ENCODE results near the gene SRSF9. TPM values are rescaled to one million over a fixed set of nuclear protein-coding genes. Genes with fewer than 3 reads are reported as not detected.

Gene SRSF9
- polyA plus RNA-seq, 1 of the 3 experiments (the other 2 are of a cell fraction) = 210 TPM

- peak; percentile 24; the same call in 1 of the 2 replicates for TF ChIP-seq REST (IDR thresholded peaks at IDR 0.05; ENCODE audit: low read depth, low read length)
Observed at GRCh38 chr12:120437735-120438494, 31.6 kb downstream of the SRSF9 start, which contains the start of gene COX6A1 (continued).

- Histone ChIP-seq H3K4me2 (no peak overlapping the region), H3K79me2 (ENCODE audit: insufficient read depth) (peaks cover under 1% of the 10 kb centered on the region; the same call in 1 of the 2 replicates), H3K36me3 (replicated peaks in 1 of 2; ENCODE audit: control insufficient read depth in 1 of 2, insufficient read depth in 2 of 2, low read length in 1 of 2) (no peaks in the 10 kb centered on the region), H4K20me1 (ENCODE audit: insufficient read depth) (no peaks in the 10 kb centered on the region), H3K9me3 (no peaks in the 10 kb centered on the region), H3K27me3 (ENCODE audit: insufficient read depth) (no peaks in the 10 kb centered on the region), H3K27ac (ENCODE audit: low read depth in 2 of 2, low read length in 1 of 2) (no peak overlapping the region), H3K9ac (no peak overlapping the region), H3F3A (replicated peaks; ENCODE audit: insufficient read depth) (no peaks in the 10 kb centered on the region), H3K9me2 (no peaks in the 10 kb centered on the region), H3K4me1 (ENCODE audit: control insufficient read depth in 1 of 2, insufficient read depth in 2 of 2, low read depth in 1 of 2, low read length in 1 of 2) (no peaks in the 10 kb centered on the region), H2AFZ (ENCODE audit: low read depth) (no peak overlapping the region), H3K4me3 (ENCODE audit: low read depth in 2 of 2, low read length in 1 of 2) (no peak overlapping the region)
- DNase-seq = no peak
- 40% methylated on average over 10 of the region's 10 CpGs for WGBS (ENCODE audit: low lambda C conversion rate)
- CTCF ChIA-PET = interaction anchor here (0.6 to 5.9 kb wide), 5 partner anchors 36 to 205 kb away, joined by 3 to 95 read pairs (median 3); no protein-coding TSS in a partner anchor
- POLR2A ChIA-PET = no interaction called here
- TF ChIP-seq FOXJ3 (CRISPR knock-in tag; IDR thresholded peaks at IDR 0.05) (no peak), IRF3 (IDR thresholded peaks at IDR 0.05; ENCODE audit: low read depth, low read length) (no peak), ZBTB33 (IDR thresholded peaks at IDR 0.05; ENCODE audit: borderline replicate concordance, low read depth) (no peak), MEF2A (IDR thresholded peaks at IDR 0.05; ENCODE audit: borderline replicate concordance, low read depth) (no peak), ELF1 (IDR thresholded peaks at IDR 0.05) (no peak), POLR2AphosphoS5 (IDR thresholded peaks at IDR 0.05; ENCODE audit: low read depth, low read length) (no peak), REST (IDR thresholded peaks at IDR 0.05; ENCODE audit: low read depth, low read length) (no peak), YY1 (IDR thresholded peaks at IDR 0.05; ENCODE audit: low read depth) (no peak), MAX (IDR thresholded peaks at IDR 0.05; ENCODE audit: low read depth) (no peak), PBX3 (IDR thresholded peaks at IDR 0.05) (no peak)
Observed at GRCh38 chr12:120432772-120433525, 36.6 kb downstream of the SRSF9 start.
